ENCODE measurements around the gene FITM2. TPM values are rescaled to one million over a fixed set of nuclear protein-coding genes. Genes with fewer than 3 reads are reported as not detected.
"Not testable (repeated sequence)": the region's sequence is repeated elsewhere in the genome, so short reads cannot be mapped to it uniquely, and the experiment has no call there.

FITM2 gene
- total and polyA plus RNA-seq, 10 of the 15 experiments (the other 5 are each of a cell fraction or from before 2014, with no cell fraction given): 0.46 to 1.9 (median 1.6) TPM

- H3K9ac ChIP-seq (ENCODE audit: control insufficient read depth, insufficient read depth, low read length); DNase-seq (ENCODE audit: low read depth, low spot score); H3K4me1 ChIP-seq (ENCODE audit: control insufficient read depth, insufficient read depth, low read length); in situ Hi-C loops (cut with MboI); H3K27me3 ChIP-seq (replicated peaks in 1 of 2; ENCODE audit: control insufficient read depth in 2 of 2, insufficient read depth in 2 of 2, low read length in 1 of 2); H3K9me3 ChIP-seq (replicated peaks; ENCODE audit: control insufficient read depth, insufficient read depth, low read length); H3K36me3 ChIP-seq (ENCODE audit: control insufficient read depth in 2 of 2, insufficient read depth in 2 of 2, low read length in 1 of 2); intact Hi-C loops (cut with micrococcal nuclease; ENCODE audit: unreplicated experiment); BruUV-seq (replicated peaks); H3K4me2 ChIP-seq (ENCODE audit: control insufficient read depth, insufficient read depth); H2AFZ ChIP-seq (ENCODE audit: control insufficient read depth, low read depth, low read length); H3K79me2 ChIP-seq (ENCODE audit: control insufficient read depth, insufficient read depth, low read length); ATAC-seq; H3K4me3 ChIP-seq; CTCF ChIA-PET; H3K27ac ChIP-seq (ENCODE audit: control insufficient read depth, insufficient read depth); RAD21 ChIA-PET (ENCODE audit: unreplicated experiment); H4K20me1 ChIP-seq (ENCODE audit: control insufficient read depth, insufficient read depth); POLR2A ChIA-PET; FAIRE-seq: not testable (repeated sequence)
- 79% methylated on average over 12 of the region's 42 CpGs for WGBS (ENCODE audit: insufficient coverage, insufficient replicate concordance, low lambda C conversion rate, missing lambda C conversion rate)
- SMC1A ChIA-PET (ENCODE audit: uncharacterized antibody, unreplicated experiment): interaction anchor here (1.4 kb wide), 1 partner anchor 9 kb away, joined by 4 read pairs; no protein-coding TSS in a partner anchor
These were observed 11.9 kb downstream of the FITM2 start for GRCh38 chr20:44299011-44299535.

DNA sequence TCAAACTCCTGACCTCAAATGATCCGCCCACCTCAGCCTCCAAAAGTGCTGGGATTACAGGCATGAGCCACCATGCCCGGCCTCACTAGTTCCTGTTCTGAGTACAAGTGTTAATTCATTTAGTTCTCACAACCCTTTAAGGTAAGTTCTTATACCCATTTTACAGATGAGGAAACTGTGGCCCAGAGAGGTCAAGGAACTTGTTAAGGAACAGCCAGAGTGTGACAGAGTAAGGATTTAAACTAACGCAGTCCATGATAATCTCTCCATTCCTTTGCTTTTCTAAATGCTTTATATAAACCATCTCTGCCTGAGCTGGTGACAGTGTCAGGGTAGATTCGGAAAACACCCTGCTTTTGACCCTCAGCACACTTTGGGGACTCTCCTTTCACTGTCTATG is 13.3 kb downstream of the FITM2 start:
- Histone ChIP-seq H3K27me3 (replicated peaks in 1 of 2; ENCODE audit: control insufficient read depth in 2 of 2, insufficient read depth in 2 of 2, low read length in 1 of 2) (no peaks in the 10 kb centered on the region), H3K4me3 (no peak overlapping the region), H3K9ac (ENCODE audit: control insufficient read depth, insufficient read depth, low read length) (no peak overlapping the region), H3K9me3 (replicated peaks; ENCODE audit: control insufficient read depth, insufficient read depth, low read length) (no peaks in the 10 kb centered on the region), H3K4me2 (ENCODE audit: control insufficient read depth, insufficient read depth) (no peak overlapping the region), H3K36me3 (ENCODE audit: control insufficient read depth in 2 of 2, insufficient read depth in 2 of 2, low read length in 1 of 2) (no peaks in the 10 kb centered on the region), H2AFZ (ENCODE audit: control insufficient read depth, low read depth, low read length) (no peak overlapping the region), H3K4me1 (ENCODE audit: control insufficient read depth, insufficient read depth, low read length) (no peaks in the 10 kb centered on the region), H4K20me1 (ENCODE audit: control insufficient read depth, insufficient read depth) (no peaks in the 10 kb centered on the region), H3K79me2 (ENCODE audit: control insufficient read depth, insufficient read depth, low read length) (no peaks in the 10 kb centered on the region), H3K27ac (ENCODE audit: control insufficient read depth, insufficient read depth) (no peak overlapping the region)
- DNase-seq (ENCODE audit: low read depth, low spot score) (no peak), FAIRE-seq (no peak), ATAC-seq (no peak)
- ChIA-PET POLR2A (no interaction called here), SMC1A (ENCODE audit: uncharacterized antibody, unreplicated experiment) (no interaction called here), CTCF (interaction anchor here (1.3 kb wide), 1 partner anchor 80 kb away, joined by 3 read pairs; no protein-coding TSS in a partner anchor), RAD21 (ENCODE audit: unreplicated experiment) (no interaction called here)
- in situ Hi-C loops (cut with MboI) (no loop called here), intact Hi-C loops (cut with micrococcal nuclease; ENCODE audit: unreplicated experiment) (no loop called here)
- no TSS peak for BruUV-seq (replicated peaks)
- WGBS (ENCODE audit: insufficient coverage, insufficient replicate concordance, low lambda C conversion rate, missing lambda C conversion rate): 38% methylated on average over 4 of the region's 4 CpGs
- TF ChIP-seq SREBF2 (IDR thresholded peaks at IDR 0.05; ENCODE audit: low read length) (no peak), SRF (IDR thresholded peaks at IDR 0.05; ENCODE audit: low read depth in 2 of 2, low read length in 2 of 2) (no peak), REST (IDR thresholded peaks at IDR 0.05; ENCODE audit: low read depth, low read length) (no peak), USF2 (IDR thresholded peaks at IDR 0.05; ENCODE audit: borderline replicate concordance, low read depth, low read length) (no peak), NR2C1 (IDR thresholded peaks at IDR 0.05) (no peak)
- TF ChIP-seq, protein P1, sequence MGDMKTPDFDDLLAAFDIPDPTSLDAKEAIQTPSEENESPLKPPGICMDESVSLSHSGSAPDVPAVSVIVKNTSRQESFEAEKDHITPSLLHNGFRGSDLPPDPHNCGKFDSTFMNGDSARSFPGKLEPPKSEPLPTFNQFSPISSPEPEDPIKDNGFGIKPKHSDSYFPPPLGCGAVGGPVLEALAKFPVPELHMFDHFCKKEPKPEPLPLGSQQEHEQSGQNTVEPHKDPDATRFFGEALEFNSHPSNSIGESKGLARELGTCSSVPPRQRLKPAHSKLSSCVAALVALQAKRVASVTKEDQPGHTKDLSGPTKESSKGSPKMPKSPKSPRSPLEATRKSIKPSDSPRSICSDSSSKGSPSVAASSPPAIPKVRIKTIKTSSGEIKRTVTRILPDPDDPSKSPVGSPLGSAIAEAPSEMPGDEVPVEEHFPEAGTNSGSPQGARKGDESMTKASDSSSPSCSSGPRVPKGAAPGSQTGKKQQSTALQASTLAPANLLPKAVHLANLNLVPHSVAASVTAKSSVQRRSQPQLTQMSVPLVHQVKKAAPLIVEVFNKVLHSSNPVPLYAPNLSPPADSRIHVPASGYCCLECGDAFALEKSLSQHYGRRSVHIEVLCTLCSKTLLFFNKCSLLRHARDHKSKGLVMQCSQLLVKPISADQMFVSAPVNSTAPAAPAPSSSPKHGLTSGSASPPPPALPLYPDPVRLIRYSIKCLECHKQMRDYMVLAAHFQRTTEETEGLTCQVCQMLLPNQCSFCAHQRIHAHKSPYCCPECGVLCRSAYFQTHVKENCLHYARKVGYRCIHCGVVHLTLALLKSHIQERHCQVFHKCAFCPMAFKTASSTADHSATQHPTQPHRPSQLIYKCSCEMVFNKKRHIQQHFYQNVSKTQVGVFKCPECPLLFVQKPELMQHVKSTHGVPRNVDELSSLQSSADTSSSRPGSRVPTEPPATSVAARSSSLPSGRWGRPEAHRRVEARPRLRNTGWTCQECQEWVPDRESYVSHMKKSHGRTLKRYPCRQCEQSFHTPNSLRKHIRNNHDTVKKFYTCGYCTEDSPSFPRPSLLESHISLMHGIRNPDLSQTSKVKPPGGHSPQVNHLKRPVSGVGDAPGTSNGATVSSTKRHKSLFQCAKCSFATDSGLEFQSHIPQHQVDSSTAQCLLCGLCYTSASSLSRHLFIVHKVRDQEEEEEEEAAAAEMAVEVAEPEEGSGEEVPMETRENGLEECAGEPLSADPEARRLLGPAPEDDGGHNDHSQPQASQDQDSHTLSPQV (IDR thresholded peaks at IDR 0.05): no peak
- TF ChIP-seq, protein P2, sequence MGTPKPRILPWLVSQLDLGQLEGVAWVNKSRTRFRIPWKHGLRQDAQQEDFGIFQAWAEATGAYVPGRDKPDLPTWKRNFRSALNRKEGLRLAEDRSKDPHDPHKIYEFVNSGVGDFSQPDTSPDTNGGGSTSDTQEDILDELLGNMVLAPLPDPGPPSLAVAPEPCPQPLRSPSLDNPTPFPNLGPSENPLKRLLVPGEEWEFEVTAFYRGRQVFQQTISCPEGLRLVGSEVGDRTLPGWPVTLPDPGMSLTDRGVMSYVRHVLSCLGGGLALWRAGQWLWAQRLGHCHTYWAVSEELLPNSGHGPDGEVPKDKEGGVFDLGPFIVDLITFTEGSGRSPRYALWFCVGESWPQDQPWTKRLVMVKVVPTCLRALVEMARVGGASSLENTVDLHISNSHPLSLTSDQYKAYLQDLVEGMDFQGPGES (IDR thresholded peaks at IDR 0.05): no peak

Measured in GM12878 (cell line).